ENCODE results near the gene CDC73. TPM values are rescaled to one million over a fixed set of nuclear protein-coding genes. Genes with fewer than 3 reads are reported as not detected.
A peak's percentile ranks its signal among the peaks of the same experiment; 100 is the strongest.
"Not testable (repeated sequence)": the region's sequence is repeated elsewhere in the genome, so short reads cannot be mapped to it uniquely, and the experiment has no call there.

CDC73 gene
- total RNA-seq, 2 donors from 2014 or later, result 22.6 to 37.9 TPM

- no peaks in the 10 kb centered on the region for H3K9me3 ChIP-seq
- ATAC-seq, result no peak
- no peak overlapping the region for H3K4me3 ChIP-seq
- TF ChIP-seq, protein P1, sequence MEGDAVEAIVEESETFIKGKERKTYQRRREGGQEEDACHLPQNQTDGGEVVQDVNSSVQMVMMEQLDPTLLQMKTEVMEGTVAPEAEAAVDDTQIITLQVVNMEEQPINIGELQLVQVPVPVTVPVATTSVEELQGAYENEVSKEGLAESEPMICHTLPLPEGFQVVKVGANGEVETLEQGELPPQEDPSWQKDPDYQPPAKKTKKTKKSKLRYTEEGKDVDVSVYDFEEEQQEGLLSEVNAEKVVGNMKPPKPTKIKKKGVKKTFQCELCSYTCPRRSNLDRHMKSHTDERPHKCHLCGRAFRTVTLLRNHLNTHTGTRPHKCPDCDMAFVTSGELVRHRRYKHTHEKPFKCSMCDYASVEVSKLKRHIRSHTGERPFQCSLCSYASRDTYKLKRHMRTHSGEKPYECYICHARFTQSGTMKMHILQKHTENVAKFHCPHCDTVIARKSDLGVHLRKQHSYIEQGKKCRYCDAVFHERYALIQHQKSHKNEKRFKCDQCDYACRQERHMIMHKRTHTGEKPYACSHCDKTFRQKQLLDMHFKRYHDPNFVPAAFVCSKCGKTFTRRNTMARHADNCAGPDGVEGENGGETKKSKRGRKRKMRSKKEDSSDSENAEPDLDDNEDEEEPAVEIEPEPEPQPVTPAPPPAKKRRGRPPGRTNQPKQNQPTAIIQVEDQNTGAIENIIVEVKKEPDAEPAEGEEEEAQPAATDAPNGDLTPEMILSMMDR (IDR thresholded peaks at IDR 0.05), result no peak
- TF ChIP-seq POLR2A (IDR thresholded peaks at IDR 0.05), result no peak
- no peaks in the 10 kb centered on the region for H3K27me3 ChIP-seq
- H3K27ac ChIP-seq, result no peak overlapping the region
- peaks cover 50% of the 10 kb centered on the region for H3K4me1 ChIP-seq
- H3K36me3 ChIP-seq (replicated peaks in 1 of 2; ENCODE audit: insufficient read depth in 1 of 2, low read depth in 2 of 2), result no peaks in the 10 kb centered on the region
- intact Hi-C loops (cut with DNase I), result no loop called here
- WGBS, 2 donors, result 38 to 49% methylated on average over 2 of the region's 2 CpGs
- no peak for DNase-seq
Observed at GRCh38 chr1:193185211-193185610, 63.4 kb downstream of the CDC73 start.

GRCh38 chr1:193185901-193186731 lies 64.3 kb downstream of the CDC73 start, which contains the start of gene B3GALT2:
B3GALT2 (minus strand) TSS chr1:193186613; CDS start chr1:193181562, 5,051 bp downstream.
- ATAC-seq (peak; percentile 57), DNase-seq (peak in 3 of 4 donors; percentile 39 to 48 (median 45))
- H3K9me3 ChIP-seq, result no peaks in the 10 kb centered on the region
- WGBS, 2 donors, result 26 to 27% methylated on average over 13 of the region's 13 CpGs
- intact Hi-C loops (cut with DNase I), result no loop called here
- peaks cover 50% of the 10 kb centered on the region for H3K4me1 ChIP-seq
- H3K27ac ChIP-seq, result peak within 1 kb of the TSS in 2 of 4 donors; percentile 28 to 66
- no peak within 1 kb of the TSS for H3K4me3 ChIP-seq
- H3K27me3 ChIP-seq, result no peaks in the 10 kb centered on the region
- no peaks in the 10 kb centered on the region for H3K36me3 ChIP-seq (replicated peaks in 1 of 2; ENCODE audit: insufficient read depth in 1 of 2, low read depth in 2 of 2)
- TF ChIP-seq, protein P1 (IDR thresholded peaks at IDR 0.05), result no peak
- peak in 1 of 3 donors; percentile 14 for TF ChIP-seq POLR2A (IDR thresholded peaks at IDR 0.05)

DNA sequence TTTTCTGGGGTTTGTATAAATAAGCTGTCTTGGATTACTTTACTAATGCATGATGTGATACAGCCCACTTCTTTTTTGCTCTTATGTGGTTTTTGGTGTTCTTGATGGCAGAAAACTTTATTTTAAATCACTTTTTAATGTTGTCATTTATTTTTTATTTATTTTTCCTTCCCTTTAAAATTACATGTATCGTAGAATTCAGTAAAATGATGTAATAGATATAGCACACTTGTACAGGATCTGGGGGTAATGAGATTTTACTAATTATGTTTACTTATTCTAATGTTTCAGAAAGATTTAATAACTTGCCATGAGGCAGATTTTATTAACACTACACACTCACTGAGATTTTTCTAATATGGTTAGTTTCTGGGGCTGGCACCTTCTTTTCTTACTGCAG lies 65.3 kb downstream of the CDC73 start:
- Histone ChIP-seq H3K36me3 (replicated peaks in 1 of 2; ENCODE audit: insufficient read depth in 1 of 2, low read depth in 2 of 2) (no peaks in the 10 kb centered on the region), H3K27ac (no peak overlapping the region), H3K9me3 (no peaks in the 10 kb centered on the region), H3K4me1 (peaks cover 44% of the 10 kb centered on the region), H3K4me3 (no peak overlapping the region), H3K27me3 (no peaks in the 10 kb centered on the region)
- DNase-seq (no peak), ATAC-seq (no peak)
- WGBS, 2 donors, result 84 to 88% methylated on average over 1 of the region's 1 CpG
- intact Hi-C loops (cut with DNase I), result no loop called here
- TF ChIP-seq, protein P1 (IDR thresholded peaks at IDR 0.05), result no peak
- TF ChIP-seq POLR2A (IDR thresholded peaks at IDR 0.05), result no peak

DNA sequence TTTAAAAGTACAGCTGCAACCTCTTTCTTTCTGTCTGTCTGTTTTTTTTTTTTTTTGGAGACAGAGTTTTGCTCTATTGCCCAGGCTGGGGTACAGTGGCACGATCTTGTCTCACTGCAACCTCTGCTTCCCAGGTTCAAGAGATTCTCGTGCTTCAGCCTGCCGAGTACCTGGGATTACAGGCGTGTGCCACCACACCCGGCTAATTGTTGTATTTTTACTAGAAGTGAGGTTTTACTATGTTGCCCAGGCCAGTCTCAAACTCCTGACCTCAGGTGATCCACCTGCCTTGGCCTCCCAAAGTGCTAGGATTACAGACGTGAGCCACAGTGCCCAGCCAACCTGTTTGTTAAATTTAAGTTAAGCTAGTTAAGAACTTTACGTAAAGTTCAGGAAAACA lies 67.1 kb downstream of the CDC73 start:
- 90 to 94% methylated on average over 7 of the region's 7 CpGs for WGBS, 2 donors
- H3K27ac ChIP-seq; DNase-seq; H3K36me3 ChIP-seq (replicated peaks in 1 of 2; ENCODE audit: insufficient read depth in 1 of 2, low read depth in 2 of 2); H3K9me3 ChIP-seq; intact Hi-C loops (cut with DNase I); ATAC-seq; H3K27me3 ChIP-seq; H3K4me3 ChIP-seq: not testable (repeated sequence)
- H3K4me1 ChIP-seq, result peaks cover 31% of the 10 kb centered on the region

DNA sequence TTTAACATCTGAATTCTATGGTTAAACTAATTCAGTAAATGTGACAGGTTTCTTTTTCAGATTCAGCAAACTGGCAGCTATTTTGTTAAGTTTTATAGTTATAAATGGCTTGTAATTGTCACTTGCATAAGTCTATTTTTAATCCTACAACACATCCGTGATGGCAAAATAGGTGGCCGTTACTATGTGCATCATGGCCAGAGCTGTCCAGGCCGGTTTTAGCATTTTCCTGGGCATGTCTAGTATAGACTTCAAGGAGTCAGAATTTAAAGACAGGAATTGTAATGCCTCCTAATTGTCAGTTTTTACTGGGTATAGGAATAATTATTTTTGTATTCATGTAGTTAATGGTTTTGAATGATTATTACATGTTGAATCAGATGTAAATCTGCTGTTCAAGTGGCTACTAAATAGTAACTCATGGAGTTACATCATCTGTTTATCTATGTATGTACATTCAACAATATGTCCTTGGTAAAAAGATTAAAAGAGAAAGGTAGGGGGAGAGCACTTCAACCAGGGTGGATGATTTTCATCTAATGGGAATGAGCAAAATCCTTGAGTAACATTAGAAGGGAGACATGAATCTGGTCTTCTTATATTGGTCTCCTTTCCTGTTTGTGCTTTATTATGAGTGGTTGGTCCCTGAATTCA lies 67.7 kb downstream of the CDC73 start:
- peaks cover 31% of the 10 kb centered on the region for H3K4me1 ChIP-seq
- TF ChIP-seq, protein P1 (IDR thresholded peaks at IDR 0.05), result no peak
- TF ChIP-seq POLR2A (IDR thresholded peaks at IDR 0.05), result no peak
- intact Hi-C loops (cut with DNase I), result no loop called here
- WGBS, 2 donors, result 86 to 88% methylated on average over 3 of the region's 3 CpGs
- DNase-seq (no peak), ATAC-seq (no peak)
- no peak overlapping the region for H3K4me3 ChIP-seq
- no peaks in the 10 kb centered on the region for H3K9me3 ChIP-seq
- H3K27ac ChIP-seq, result no peak overlapping the region
- no peaks in the 10 kb centered on the region for H3K27me3 ChIP-seq
- H3K36me3 ChIP-seq (replicated peaks in 1 of 2; ENCODE audit: insufficient read depth in 1 of 2, low read depth in 2 of 2), result no peaks in the 10 kb centered on the region

Data from body of pancreas (tissue), 4 donors.